Kidney epithelial cell (primary cell): ENCODE data around the gene KRTAP3-2. TPM values are rescaled to one million over a fixed set of nuclear protein-coding genes. Genes with fewer than 3 reads are reported as not detected.

ENCODE experiments used
- DNase-seq: peaks from one replicate; pipeline ENCODE4 v3.0.0-alpha.2; 2010; ENCODE audit warnings: low read depth
- H3K27me3 ChIP-seq: 2 replicates; pipeline ENCODE4 v1.6.0; 2011; ENCODE audit warnings: low read length; ENCODE audit not compliant: control insufficient read depth, insufficient read depth
- H3K36me3 ChIP-seq: 2 replicates; pipeline ENCODE4 v1.5.1; 2011; ENCODE audit warnings: low read length; ENCODE audit not compliant: control insufficient read depth, insufficient read depth
- H3K4me3 ChIP-seq: 2 replicates; pipeline ENCODE4 v1.5.1; 2011; ENCODE audit warnings: low read depth, mild to moderate bottlenecking, control low read depth, low read length
- CTCF ChIP-seq: IDR thresholded peaks from 2 replicates; pipeline ENCODE4 v1.5.1; 2011; ENCODE audit warnings: mild to moderate bottlenecking, moderate library complexity, low read length, control low read depth, inconsistent platforms; ENCODE audit not compliant: insufficient read depth, poor library complexity, severe bottlenecking
- total RNA-seq: library from RNA; depleted of rRNA; stranded (reverse); fragments of >200 nt; gene quantifications from 2 replicates; pipeline ENCODE4 v1.2.3, GENCODE V29; 2015

KRTAP3-2 gene
- total RNA-seq, 1 donor from 2014 or later = not detected

GRCh38 chr17:40951011-40951622, 48.6 kb downstream of the KRTAP3-2 start:
- Histone ChIP-seq H3K27me3 (no peaks in the 10 kb centered on the region), H3K36me3 (no peaks in the 10 kb centered on the region), H3K4me3 (no peak overlapping the region)
- no peak for TF ChIP-seq CTCF
- DNase-seq = no peak

- Histone ChIP-seq H3K27me3 (no peaks in the 10 kb centered on the region), H3K36me3 (no peaks in the 10 kb centered on the region), H3K4me3 (no peak overlapping the region)
- DNase-seq = no peak
- no peak for TF ChIP-seq CTCF
Observed at GRCh38 chr17:40950176-40950575, 49.5 kb downstream of the KRTAP3-2 start.

GRCh38 chr17:40949418-40949817, 50.3 kb downstream of the KRTAP3-2 start:
- no peak for DNase-seq
- H3K36me3 ChIP-seq = no peaks in the 10 kb centered on the region
- no peak overlapping the region for H3K4me3 ChIP-seq
- H3K27me3 ChIP-seq = no peaks in the 10 kb centered on the region
- TF ChIP-seq CTCF = no peak

Other genes starting within 250 kb of the KRTAP3-2 start
- gene KRT25, start 244.6 kb downstream of the KRTAP3-2 start, total RNA-seq = not detected in 2 replicates
- not detected in 2 replicates for gene KRT26, start 227.7 kb downstream of the KRTAP3-2 start, total RNA-seq
- gene KRT27, start 217.4 kb downstream of the KRTAP3-2 start, total RNA-seq = not detected in 2 replicates
- gene KRT28, start 199.9 kb downstream of the KRTAP3-2 start, total RNA-seq = not detected in 2 replicates
- 24.5 and 29.9 TPM in 2 replicates for gene KRT10, start 177.3 kb downstream of the KRTAP3-2 start, total RNA-seq
- not detected in 2 replicates for gene KRT12, start 132.7 kb downstream of the KRTAP3-2 start, total RNA-seq
- gene KRT20, start 114.7 kb downstream of the KRTAP3-2 start, total RNA-seq = not detected in 2 replicates
- gene KRT23, start 62.3 kb downstream of the KRTAP3-2 start, total RNA-seq = 24.2 and 25.9 TPM in 2 replicates
- gene KRT39, start 33.0 kb downstream of the KRTAP3-2 start, total RNA-seq = not detected in 2 replicates
- gene KRT40, start 15.6 kb downstream of the KRTAP3-2 start, total RNA-seq = not detected in 2 replicates
- not detected in 2 replicates for gene KRTAP3-3, start 5.7 kb downstream of the KRTAP3-2 start, total RNA-seq
- not detected in 2 replicates for gene KRTAP3-1, start 9.2 kb upstream of the KRTAP3-2 start, total RNA-seq
- not detected in 2 replicates for gene KRTAP1-5, start 27.3 kb upstream of the KRTAP3-2 start, total RNA-seq
- gene KRTAP1-4, start 30.3 kb upstream of the KRTAP3-2 start, total RNA-seq = not detected in 2 replicates
- gene KRTAP1-3, start 35.0 kb upstream of the KRTAP3-2 start, total RNA-seq = not detected in 2 replicates
- not detected in 2 replicates for gene KRTAP1-1, start 41.5 kb upstream of the KRTAP3-2 start, total RNA-seq
- gene KRTAP2-1, start 47.4 kb upstream of the KRTAP3-2 start, total RNA-seq = not detected in 2 replicates
- gene KRTAP2-2, start 55.3 kb upstream of the KRTAP3-2 start, total RNA-seq = not detected in 2 replicates
- gene KRTAP2-3, start 60.2 kb upstream of the KRTAP3-2 start, total RNA-seq = 4.3 and 5.2 TPM in 2 replicates
- gene KRTAP2-4, start 66.0 kb upstream of the KRTAP3-2 start, total RNA-seq = not detected in 2 replicates
- gene KRTAP4-7, start 84.2 kb upstream of the KRTAP3-2 start, total RNA-seq = not detected in 2 replicates
- gene KRTAP4-8, start 98.2 kb upstream of the KRTAP3-2 start, total RNA-seq = not detected in 2 replicates
- gene KRTAP4-16, start 102.3 kb upstream of the KRTAP3-2 start, total RNA-seq = not detected in 2 replicates
- not detected in 2 replicates for gene KRTAP4-9, start 105.5 kb upstream of the KRTAP3-2 start, total RNA-seq
- gene KRTAP4-11, start 118.5 kb upstream of the KRTAP3-2 start, total RNA-seq = not detected in 2 replicates
- not detected in 2 replicates for gene KRTAP4-12, start 124.3 kb upstream of the KRTAP3-2 start, total RNA-seq
- gene KRTAP4-6, start 140.6 kb upstream of the KRTAP3-2 start, total RNA-seq = not detected in 2 replicates
- not detected in 2 replicates for gene KRTAP4-5, start 149.9 kb upstream of the KRTAP3-2 start, total RNA-seq
- gene KRTAP4-4, start 160.8 kb upstream of the KRTAP3-2 start, total RNA-seq = not detected in 2 replicates
- gene KRTAP4-3, start 168.3 kb upstream of the KRTAP3-2 start, total RNA-seq = not detected in 2 replicates
- gene KRTAP4-2, start 178.3 kb upstream of the KRTAP3-2 start, total RNA-seq = not detected in 2 replicates
- gene KRTAP4-1, start 185.0 kb upstream of the KRTAP3-2 start, total RNA-seq = not detected in 2 replicates
- gene KRTAP9-1, start 190.0 kb upstream of the KRTAP3-2 start, total RNA-seq = not detected in 2 replicates
- gene KRTAP9-2, start 226.7 kb upstream of the KRTAP3-2 start, total RNA-seq = not detected in 2 replicates
- not detected in 2 replicates for gene KRTAP9-3, start 232.5 kb upstream of the KRTAP3-2 start, total RNA-seq
- gene KRTAP9-8, start 238.1 kb upstream of the KRTAP3-2 start, total RNA-seq = not detected in 2 replicates
- not detected in 2 replicates for gene KRTAP9-4, start 249.8 kb upstream of the KRTAP3-2 start, total RNA-seq